ENCODE data around the gene NOS2. TPM values are rescaled to one million over a fixed set of nuclear protein-coding genes. Genes with fewer than 3 reads are reported as not detected.

NOS2 gene
- total RNA-seq, 2 donors from 2014 or later, result 0.26 to 0.33 TPM

GRCh38 chr17:27810902-27811557 is 10.7 kb upstream of the NOS2 start:
- Histone ChIP-seq H3K9me3 (no peaks in the 10 kb centered on the region), H3K36me3 (replicated peaks in 1 of 2; ENCODE audit: insufficient read depth in 1 of 2, low read depth in 2 of 2) (no peaks in the 10 kb centered on the region), H3K4me1 (peaks cover 22% of the 10 kb centered on the region), H3K27me3 (no peaks in the 10 kb centered on the region), H3K4me3 (no peak overlapping the region), H3K27ac (no peak overlapping the region)
- 77 to 79% methylated on average over 10 of the region's 10 CpGs for WGBS, 2 donors
- intact Hi-C loops (cut with DNase I), result no loop called here
- DNase-seq (no peak), ATAC-seq (no peak)
- TF ChIP-seq, protein P1, sequence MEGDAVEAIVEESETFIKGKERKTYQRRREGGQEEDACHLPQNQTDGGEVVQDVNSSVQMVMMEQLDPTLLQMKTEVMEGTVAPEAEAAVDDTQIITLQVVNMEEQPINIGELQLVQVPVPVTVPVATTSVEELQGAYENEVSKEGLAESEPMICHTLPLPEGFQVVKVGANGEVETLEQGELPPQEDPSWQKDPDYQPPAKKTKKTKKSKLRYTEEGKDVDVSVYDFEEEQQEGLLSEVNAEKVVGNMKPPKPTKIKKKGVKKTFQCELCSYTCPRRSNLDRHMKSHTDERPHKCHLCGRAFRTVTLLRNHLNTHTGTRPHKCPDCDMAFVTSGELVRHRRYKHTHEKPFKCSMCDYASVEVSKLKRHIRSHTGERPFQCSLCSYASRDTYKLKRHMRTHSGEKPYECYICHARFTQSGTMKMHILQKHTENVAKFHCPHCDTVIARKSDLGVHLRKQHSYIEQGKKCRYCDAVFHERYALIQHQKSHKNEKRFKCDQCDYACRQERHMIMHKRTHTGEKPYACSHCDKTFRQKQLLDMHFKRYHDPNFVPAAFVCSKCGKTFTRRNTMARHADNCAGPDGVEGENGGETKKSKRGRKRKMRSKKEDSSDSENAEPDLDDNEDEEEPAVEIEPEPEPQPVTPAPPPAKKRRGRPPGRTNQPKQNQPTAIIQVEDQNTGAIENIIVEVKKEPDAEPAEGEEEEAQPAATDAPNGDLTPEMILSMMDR (IDR thresholded peaks at IDR 0.05), result no peak
- TF ChIP-seq POLR2A (IDR thresholded peaks at IDR 0.05), result no peak

DNA sequence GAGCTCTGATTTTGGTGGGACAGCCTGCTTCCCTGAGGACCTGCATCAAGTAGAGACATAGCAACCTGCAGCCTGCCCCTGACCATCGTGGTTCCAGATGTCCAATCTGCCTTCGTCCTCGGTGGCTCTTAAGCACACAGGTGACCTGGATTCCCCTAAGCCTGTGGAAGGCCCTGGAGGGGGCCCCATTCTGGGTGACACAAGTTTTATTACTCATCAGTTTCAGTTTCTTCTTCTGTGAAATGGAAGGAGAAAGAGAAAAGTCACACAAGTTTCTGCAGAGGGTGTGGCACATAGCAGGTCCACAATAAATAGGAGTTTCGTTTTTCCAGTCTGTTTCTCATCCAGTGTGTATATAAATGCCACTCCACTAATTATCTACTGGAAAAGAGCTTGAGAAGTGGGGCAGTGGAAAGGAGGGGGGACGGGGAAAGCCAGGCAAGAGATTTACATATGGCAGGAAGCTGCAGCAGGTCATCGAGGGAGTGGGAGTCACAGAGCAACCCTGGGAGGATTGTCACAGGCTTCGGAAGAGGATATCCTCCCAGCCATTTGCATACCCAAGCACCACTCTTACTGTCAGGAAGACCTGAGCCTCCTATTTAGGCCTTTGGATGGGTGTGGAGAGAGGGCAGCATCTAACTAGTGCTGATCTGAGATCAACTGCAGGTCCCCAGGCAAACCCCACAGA is 10.0 kb upstream of the NOS2 start:
- WGBS, 2 donors, result 69 to 78% methylated on average over 7 of the region's 7 CpGs
- no peak for DNase-seq
- no peak for TF ChIP-seq POLR2A (IDR thresholded peaks at IDR 0.05)
- TF ChIP-seq, protein P1 (IDR thresholded peaks at IDR 0.05), result no peak
- H3K9me3 ChIP-seq, result no peaks in the 10 kb centered on the region
- H3K4me1 ChIP-seq, result peaks cover 27% of the 10 kb centered on the region
- no peaks in the 10 kb centered on the region for H3K36me3 ChIP-seq (replicated peaks in 1 of 2; ENCODE audit: insufficient read depth in 1 of 2, low read depth in 2 of 2)
- H3K4me3 ChIP-seq, result no peak overlapping the region
- intact Hi-C loops (cut with DNase I), result no loop called here
- ATAC-seq, result no peak
- H3K27ac ChIP-seq, result no peak overlapping the region
- no peaks in the 10 kb centered on the region for H3K27me3 ChIP-seq

GRCh38 chr17:27809555-27809954 is 9.2 kb upstream of the NOS2 start:
- intact Hi-C loops (cut with DNase I), result no loop called here
- Histone ChIP-seq H3K4me3 (no peak overlapping the region), H3K9me3 (no peaks in the 10 kb centered on the region), H3K27ac (no peak overlapping the region), H3K36me3 (replicated peaks in 1 of 2; ENCODE audit: insufficient read depth in 1 of 2, low read depth in 2 of 2) (no peaks in the 10 kb centered on the region), H3K27me3 (no peaks in the 10 kb centered on the region), H3K4me1 (peaks cover 27% of the 10 kb centered on the region)
- DNase-seq, result no peak
- 91 to 98% methylated on average over 1 of the region's 1 CpG for WGBS, 2 donors
- TF ChIP-seq POLR2A (IDR thresholded peaks at IDR 0.05), result no peak
- TF ChIP-seq, protein P1 (IDR thresholded peaks at IDR 0.05), result no peak
- no peak for ATAC-seq

GRCh38 chr17:27808628-27809027 is 8.3 kb upstream of the NOS2 start:
- DNase-seq (no peak), ATAC-seq (no peak)
- WGBS, 2 donors, result 54 to 64% methylated on average over 4 of the region's 4 CpGs
- TF ChIP-seq, protein P1 (IDR thresholded peaks at IDR 0.05), result no peak
- TF ChIP-seq POLR2A (IDR thresholded peaks at IDR 0.05), result no peak
- Histone ChIP-seq H3K9me3 (no peaks in the 10 kb centered on the region), H3K4me3 (no peak overlapping the region), H3K4me1 (peaks cover 27% of the 10 kb centered on the region), H3K36me3 (replicated peaks in 1 of 2; ENCODE audit: insufficient read depth in 1 of 2, low read depth in 2 of 2) (no peaks in the 10 kb centered on the region), H3K27ac (peak overlapping the region in 2 of 4 donors; percentile 26 to 37), H3K27me3 (no peaks in the 10 kb centered on the region)
- intact Hi-C loops (cut with DNase I), result no loop called here
